Measurements from ENCODE around the gene ISOC1.

Gene ISOC1

DNA sequence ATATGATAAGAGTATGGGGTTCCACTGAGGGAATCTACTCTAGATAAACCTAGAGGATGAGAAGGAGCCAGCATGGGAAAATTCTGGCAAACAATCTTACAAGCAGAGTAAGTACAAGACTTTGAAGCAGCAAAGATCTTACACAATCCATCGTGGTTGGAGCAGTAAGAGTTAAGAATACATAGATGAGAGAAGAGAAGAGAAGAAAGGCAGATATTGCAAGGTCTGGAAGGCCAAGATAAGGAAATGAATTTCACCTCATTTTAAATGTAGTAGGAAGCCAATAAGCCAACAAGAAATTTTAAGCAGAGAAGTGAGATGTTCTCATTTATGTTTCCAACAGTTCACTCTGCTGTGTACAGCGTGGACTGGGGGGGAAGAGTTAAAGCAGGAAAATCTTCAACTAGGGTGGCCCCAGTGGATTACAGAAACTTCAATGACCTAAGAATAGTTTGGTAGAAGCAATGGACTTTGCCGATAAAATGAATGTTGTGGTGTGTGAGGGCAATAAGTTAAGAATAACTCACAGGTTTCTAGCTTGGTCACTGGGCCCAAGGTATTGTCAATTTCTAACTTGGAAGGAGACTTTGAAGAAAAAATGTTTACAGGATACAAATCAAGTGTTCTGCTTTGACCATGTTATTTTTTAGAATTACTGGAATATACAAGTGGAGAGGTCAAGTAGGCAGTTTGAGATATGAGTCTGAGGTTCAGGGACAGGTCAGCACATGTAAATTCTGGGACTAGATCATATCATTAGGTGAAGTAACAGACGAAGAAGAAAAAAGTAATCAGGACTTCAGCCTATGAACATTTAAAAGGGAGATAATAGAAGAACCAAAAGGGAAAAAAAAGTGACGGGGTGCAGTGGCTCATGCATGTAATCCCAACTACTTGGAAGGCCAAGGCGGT, 12.1 kb upstream of the ISOC1 start:
- TF ChIP-seq, protein P1, sequence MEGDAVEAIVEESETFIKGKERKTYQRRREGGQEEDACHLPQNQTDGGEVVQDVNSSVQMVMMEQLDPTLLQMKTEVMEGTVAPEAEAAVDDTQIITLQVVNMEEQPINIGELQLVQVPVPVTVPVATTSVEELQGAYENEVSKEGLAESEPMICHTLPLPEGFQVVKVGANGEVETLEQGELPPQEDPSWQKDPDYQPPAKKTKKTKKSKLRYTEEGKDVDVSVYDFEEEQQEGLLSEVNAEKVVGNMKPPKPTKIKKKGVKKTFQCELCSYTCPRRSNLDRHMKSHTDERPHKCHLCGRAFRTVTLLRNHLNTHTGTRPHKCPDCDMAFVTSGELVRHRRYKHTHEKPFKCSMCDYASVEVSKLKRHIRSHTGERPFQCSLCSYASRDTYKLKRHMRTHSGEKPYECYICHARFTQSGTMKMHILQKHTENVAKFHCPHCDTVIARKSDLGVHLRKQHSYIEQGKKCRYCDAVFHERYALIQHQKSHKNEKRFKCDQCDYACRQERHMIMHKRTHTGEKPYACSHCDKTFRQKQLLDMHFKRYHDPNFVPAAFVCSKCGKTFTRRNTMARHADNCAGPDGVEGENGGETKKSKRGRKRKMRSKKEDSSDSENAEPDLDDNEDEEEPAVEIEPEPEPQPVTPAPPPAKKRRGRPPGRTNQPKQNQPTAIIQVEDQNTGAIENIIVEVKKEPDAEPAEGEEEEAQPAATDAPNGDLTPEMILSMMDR (IDR thresholded peaks at IDR 0.05; ENCODE audit: control insufficient read depth, insufficient read depth, low read depth, low read length, missing control alignments), result no peak
- no peak for DNase-seq (ENCODE audit: low read depth)
- no peak overlapping the region for H3K4me3 ChIP-seq (ENCODE audit: control insufficient read depth, low read depth, low read length)

DNA sequence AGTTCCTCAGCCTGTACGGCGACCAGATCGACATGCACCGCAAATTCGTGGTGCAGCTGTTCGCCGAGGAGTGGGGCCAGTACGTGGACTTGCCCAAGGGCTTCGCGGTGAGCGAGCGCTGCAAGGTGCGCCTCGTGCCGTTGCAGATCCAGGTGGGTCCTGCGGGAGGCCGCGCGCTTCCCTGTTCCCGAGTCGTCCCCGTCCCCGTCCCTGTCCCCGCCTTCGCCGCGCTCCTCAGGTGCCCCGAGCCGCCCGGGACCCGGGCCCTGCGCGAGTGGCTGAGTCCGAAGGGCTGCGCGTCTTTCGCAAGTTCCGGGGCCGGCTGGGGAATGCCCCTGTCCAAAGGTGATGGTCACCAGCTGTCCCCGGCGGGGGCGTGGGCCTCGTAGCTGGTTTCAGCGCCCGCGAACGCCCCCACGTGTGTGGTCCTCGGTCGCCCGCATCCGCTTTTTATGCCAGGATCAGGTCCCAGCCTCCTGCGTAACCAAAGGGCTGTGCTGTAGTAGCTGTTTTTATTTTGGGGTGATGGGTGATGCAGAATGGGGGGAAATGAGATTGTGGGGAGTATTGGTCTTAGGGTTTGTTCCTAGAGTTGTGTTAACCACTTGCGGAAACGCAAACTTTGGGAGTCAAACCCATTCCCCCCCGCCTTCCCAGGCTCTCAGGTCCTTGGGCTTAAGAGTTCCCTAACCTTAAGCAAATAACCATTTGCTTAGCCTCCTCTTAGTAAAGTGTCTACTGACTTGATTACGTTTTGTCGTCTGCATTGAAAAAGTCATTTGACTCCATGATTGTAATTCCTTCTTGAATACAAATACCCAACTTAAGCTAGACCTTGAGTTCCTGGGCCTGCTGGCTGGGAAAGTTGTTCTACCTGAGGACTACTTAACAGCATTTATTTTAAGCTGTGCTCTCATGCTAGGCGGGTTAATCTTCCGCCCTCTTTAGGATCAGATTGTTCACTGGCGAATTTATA, 663 bp downstream of the ISOC1 start:
- DNase-seq (ENCODE audit: low read depth), result no peak
- peak overlapping the region; percentile 64 for H3K4me3 ChIP-seq (ENCODE audit: control insufficient read depth, low read depth, low read length)
- TF ChIP-seq, protein P1 (IDR thresholded peaks at IDR 0.05; ENCODE audit: control insufficient read depth, insufficient read depth, low read depth, low read length, missing control alignments), result no peak

DNA sequence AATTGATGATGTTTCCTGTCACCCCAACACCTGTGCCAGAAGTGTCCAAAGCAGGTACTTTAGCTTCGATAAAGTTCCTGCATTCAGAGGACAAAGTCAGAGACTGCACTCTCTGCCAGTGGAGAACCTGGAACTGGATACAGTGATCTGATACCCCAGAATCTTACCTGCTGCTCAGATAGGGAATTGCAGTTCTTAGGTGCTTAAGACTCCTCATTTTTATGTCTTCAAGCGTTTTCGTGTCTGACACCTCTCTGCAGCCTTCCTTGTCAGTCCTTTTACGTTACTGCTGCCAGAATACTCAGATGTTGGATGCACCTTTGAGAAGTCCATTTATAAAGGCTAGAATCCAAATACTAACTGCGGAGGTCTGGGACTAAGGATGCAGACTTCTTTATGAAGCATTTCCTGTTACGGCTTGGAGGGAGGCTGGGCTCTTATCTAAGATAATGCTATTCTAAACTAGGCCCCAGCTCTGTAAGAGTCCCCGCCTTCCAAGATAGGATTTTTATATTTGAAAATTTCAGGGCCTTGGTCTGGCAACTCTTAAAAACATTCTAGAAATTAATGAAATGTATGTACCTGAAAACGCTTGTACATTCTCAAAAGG, 1.9 kb downstream of the ISOC1 start:
- no peak overlapping the region for H3K4me3 ChIP-seq (ENCODE audit: control insufficient read depth, low read depth, low read length)
- TF ChIP-seq, protein P1 (IDR thresholded peaks at IDR 0.05; ENCODE audit: control insufficient read depth, insufficient read depth, low read depth, low read length, missing control alignments), result no peak
- no peak for DNase-seq (ENCODE audit: low read depth)

DNA sequence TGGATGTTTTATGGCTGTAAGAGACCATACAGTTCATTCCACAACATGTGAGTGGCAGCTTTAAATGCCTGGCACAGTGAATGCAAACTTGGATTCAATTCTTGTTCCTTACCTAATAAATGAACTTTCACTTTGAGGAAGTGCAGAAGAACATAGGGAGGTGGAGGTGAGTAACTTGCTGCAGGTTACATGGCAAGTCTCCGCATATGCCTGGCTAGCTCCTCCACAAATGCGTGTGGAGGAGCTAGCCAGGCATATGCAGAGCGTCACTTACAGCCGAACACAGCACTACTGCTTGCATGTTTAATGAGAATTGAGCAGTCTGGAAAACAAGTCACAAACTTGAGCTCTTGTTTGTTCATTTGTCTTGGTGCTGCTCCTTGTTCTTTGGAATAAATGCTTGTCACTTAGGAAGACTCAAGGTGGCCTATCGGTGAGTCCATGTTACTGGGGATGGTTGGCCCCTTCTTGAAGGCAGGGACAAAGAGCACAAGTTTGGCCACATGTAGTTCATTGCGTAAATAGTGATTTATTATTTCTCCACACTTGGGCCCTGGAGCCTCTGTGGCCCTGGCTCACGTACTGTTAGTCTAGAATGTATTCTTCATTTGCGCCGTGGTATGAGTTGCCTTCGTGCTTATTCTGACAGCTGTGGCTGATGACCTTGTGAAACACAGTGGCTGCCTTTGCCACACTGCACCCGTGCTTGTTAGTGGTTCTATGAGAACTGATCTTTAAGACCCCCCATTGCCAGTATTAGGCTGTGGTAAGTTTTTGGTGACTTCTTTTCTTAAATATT, 3.1 kb downstream of the ISOC1 start:
- DNase-seq (ENCODE audit: low read depth), result no peak
- no peak overlapping the region for H3K4me3 ChIP-seq (ENCODE audit: control insufficient read depth, low read depth, low read length)
- TF ChIP-seq, protein P1 (IDR thresholded peaks at IDR 0.05; ENCODE audit: control insufficient read depth, insufficient read depth, low read depth, low read length, missing control alignments), result no peak

DNA sequence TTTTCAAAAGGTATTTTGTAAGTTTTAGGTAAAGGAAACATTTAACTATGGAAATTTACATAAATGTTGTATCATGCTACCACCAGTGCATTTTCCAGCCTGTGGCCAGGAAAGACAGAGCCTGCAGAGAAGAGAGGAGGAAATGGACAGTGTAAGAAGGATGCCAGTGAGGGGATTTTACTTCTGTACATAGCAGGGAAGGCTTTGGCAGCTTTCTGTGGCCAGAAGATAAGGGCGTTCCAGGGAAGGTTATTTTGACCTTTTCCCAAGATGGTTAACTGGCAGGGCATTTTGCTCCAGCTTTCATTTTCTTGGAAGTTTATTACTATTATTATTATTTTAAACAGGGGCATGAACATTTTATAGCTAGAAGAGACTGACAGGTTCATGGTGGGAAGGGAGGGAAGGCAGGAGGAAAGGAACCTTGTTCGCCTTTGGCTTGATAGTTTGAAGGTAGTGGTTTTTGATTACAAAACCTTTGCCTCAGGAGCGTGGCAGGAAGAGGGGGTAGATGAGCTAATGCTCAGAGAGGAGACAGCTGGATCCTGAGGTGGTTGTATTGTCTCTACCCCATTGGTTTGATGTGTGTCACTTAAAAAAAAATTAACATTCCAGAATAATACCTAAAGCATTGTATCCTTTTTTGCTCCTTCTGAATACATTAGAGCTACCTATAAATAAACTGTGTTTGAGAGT, 4.1 kb downstream of the ISOC1 start:
- H3K4me3 ChIP-seq (ENCODE audit: control insufficient read depth, low read depth, low read length), result no peak overlapping the region
- DNase-seq (ENCODE audit: low read depth), result no peak
- TF ChIP-seq, protein P1 (IDR thresholded peaks at IDR 0.05; ENCODE audit: control insufficient read depth, insufficient read depth, low read depth, low read length, missing control alignments), result no peak
